GM08714 (cell line): ENCODE measurements around the gene DDX25.

Source experiments
- H3K4me3 ChIP-seq: fragments of 200-500 bp; sonication (Bioruptor generic); 2 replicates; pipeline ENCODE4 v1.5.1; 2014; ENCODE audit warnings: mild to moderate bottlenecking, low read length, inconsistent platforms
- ZNF274 ChIP-seq: IDR thresholded peaks from 2 replicates; pipeline ENCODE4 v1.6.1; 2012; ENCODE audit warnings: mild to moderate bottlenecking, low read depth, low read length

The DDX25 gene

GRCh38 chr11:125923012-125923579 is 18.8 kb downstream of the DDX25 start:
- TF ChIP-seq ZNF274, result no peak
- no peak overlapping the region for H3K4me3 ChIP-seq

DNA sequence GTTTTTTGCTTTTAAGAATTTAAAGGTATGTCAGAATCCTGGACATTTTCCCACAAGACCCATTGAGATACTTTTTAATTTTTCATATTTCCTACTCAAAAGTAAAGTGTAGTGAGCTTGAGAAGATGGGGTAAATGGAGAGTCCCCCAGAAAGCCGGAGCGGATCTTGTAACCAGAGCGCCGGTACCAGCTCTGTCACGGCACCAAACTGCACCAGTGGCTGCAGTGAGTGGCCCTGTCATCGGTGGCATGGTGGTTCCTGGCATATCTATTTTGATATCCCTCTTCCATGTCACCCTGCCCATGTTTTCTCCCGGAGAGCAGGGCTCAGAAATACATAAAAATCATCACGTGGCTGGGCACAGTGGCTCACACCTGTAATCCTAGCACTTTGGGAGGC is 19.3 kb downstream of the DDX25 start:
- TF ChIP-seq ZNF274, result no peak
- no peak overlapping the region for H3K4me3 ChIP-seq

- no peak for TF ChIP-seq ZNF274
- H3K4me3 ChIP-seq, result no peak overlapping the region
These were observed 20.2 kb downstream of the DDX25 start for GRCh38 chr11:125924384-125925007.

DNA sequence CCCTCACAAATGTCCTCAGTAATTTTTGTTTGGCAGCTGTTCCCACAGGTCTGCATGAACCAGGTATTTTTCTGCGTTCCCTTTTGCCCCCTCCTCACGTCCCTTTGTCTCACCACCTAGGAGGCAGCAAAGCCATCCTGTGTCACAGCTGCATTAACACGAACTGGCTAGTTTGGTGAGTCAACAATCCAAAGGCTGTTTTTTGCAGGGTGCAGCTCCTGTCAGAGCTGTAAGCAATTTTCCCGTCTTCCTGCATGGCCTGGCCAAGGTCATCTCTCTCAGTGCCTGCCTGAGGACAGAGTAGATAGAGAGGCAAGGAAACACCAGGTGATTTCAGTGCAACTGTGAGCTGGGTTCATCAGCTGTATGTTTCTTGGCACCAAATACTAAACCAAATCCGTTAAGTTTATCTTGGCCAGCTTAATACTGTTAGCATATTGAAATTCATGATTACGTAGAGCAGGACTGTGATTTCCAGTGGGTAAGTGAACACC is 21.0 kb downstream of the DDX25 start:
- no peak for TF ChIP-seq ZNF274
- no peak overlapping the region for H3K4me3 ChIP-seq

DNA sequence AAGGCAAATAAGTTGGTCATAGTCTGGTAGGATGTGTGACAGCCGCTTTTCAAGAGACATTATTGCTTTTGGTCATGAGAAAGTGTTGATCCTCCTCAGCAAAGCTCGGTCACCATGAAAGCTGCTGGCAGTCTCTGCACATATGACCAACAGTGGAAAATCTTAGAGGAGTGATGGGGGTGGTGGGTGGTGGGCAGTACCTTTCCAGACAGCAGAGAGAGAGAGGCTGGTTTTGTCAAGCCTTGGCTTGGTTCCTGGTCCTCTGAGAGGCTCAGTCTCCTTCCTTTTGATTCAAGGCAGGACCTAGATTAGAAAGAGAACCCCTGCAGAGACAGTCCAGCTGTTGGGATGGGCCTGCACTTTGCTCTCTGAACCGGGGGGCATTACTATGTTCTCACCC is 21.5 kb downstream of the DDX25 start:
- no peak for TF ChIP-seq ZNF274
- H3K4me3 ChIP-seq, result no peak overlapping the region

- no peak for TF ChIP-seq ZNF274
- no peak overlapping the region for H3K4me3 ChIP-seq
These were observed 22.4 kb downstream of the DDX25 start for GRCh38 chr11:125926682-125927081.

- H3K4me3 ChIP-seq, result no peak overlapping the region
- no peak for TF ChIP-seq ZNF274
These were observed 25.3 kb downstream of the DDX25 start for GRCh38 chr11:125929445-125930075.

DNA sequence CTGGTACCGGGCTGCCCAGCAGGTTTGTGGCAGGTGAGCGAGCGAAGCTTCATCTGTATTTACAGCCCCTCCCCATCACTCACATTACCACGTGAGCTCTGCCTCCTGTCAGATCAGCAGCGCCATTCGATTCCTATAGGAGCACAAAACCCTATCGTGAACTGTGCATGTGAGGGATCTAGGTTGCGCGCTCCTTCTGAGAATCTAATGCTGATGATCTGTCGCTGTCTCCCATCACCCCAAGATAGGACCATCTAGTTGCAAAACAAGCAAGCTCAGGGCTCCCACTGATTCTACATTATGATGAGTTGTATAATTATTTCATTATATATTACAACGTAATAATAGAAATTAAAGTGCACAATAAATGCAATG is 25.8 kb downstream of the DDX25 start:
- H3K4me3 ChIP-seq, result no peak overlapping the region
- no peak for TF ChIP-seq ZNF274

- H3K4me3 ChIP-seq, result no peak overlapping the region
- no peak for TF ChIP-seq ZNF274
These were observed 26.8 kb downstream of the DDX25 start for GRCh38 chr11:125931116-125931515.

- no peak overlapping the region for H3K4me3 ChIP-seq
- no peak for TF ChIP-seq ZNF274
These were observed 27.4 kb downstream of the DDX25 start for GRCh38 chr11:125931668-125932067.

DNA sequence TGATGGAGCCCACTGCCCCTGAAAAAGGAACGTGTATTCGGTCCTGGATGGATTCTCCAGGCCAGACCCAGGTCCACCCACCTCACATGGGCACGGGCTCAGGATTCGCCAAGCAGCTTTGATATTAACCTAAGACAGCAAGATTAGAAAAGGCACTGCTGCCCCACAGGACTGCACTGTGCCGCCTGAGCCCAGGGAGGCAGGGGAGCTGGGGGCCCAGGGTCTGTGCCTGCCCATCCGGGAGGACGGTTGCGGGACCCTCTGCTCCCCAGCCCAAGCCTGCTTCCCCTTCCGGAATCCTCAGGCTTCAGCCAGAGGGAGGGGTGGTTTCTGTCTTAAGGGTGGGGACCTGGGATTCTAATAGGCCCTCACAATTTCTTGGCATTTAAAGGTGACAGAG is 28.0 kb downstream of the DDX25 start:
- no peak overlapping the region for H3K4me3 ChIP-seq
- no peak for TF ChIP-seq ZNF274

GRCh38 chr11:125933030-125933813 is 28.9 kb downstream of the DDX25 start:
- no peak overlapping the region for H3K4me3 ChIP-seq
- no peak for TF ChIP-seq ZNF274

DNA sequence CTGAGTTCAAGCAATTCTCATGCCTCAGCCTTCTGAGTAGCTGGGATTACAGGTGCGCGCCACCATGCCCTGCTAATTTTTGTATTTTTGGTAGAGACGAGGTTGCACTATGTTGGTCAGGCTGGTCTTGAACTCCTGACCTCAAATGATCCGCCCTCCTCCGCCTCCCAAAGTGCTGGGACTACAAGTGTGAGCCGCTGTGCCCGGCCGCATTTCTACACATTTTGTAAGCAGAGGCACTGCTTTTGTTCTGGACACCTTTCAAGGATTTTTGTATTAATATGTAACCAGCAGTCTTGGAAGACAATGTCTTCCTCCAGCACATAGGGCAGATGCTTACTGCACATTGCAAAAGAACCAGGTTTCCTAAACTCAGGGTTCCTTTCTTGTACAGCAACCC is 30.2 kb downstream of the DDX25 start:
- no peak overlapping the region for H3K4me3 ChIP-seq
- no peak for TF ChIP-seq ZNF274

GRCh38 chr11:125935056-125935455 is 30.7 kb downstream of the DDX25 start:
- no peak overlapping the region for H3K4me3 ChIP-seq
- TF ChIP-seq ZNF274, result no peak
